Measurements from ENCODE around the gene LRRC32. TPM values are rescaled to one million over a fixed set of nuclear protein-coding genes. Genes with fewer than 3 reads are reported as not detected.

The LRRC32 gene
- total and polyA plus RNA-seq, 3 experiments from 2014 or later: 0.06 to 2.8 (median 1.5) TPM

DNA sequence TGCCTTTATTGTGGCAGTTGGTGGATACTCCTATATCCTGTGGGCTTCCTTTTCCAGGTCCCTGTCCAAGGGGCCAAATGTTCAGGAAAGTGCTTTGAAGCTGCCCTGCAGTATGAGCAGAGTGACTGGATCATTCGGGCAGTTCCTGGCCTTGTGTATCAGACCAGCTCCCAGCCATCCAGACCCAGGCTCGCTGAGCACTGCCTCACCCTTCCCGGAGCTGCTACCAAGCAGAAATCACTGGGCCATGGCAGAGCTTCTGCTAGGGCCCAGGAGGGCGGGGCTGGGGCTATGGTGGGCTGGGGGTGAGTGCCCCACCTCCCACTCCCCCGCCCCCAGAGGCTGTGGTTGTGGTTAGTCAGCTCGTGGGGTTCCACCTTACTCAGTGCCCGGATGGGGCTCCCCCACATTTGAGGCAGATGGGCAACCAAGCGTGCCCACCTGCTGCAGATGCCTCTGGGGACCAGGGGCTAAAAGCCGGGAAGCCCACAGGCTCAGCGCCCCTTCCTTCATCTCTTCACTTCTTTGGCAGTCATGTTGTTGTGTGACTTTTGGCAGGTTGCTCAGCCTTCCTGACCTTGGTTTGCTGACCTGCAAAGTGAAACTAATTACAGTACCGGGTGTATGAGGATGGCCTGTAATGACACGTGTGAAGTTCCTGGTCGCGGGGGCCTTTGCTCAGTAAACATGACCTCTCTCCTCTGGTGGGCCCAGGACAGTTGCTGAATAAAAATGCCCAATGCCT is 2.1 kb upstream of the LRRC32 start:
- POLR2A ChIA-PET: interaction anchor here (0.6 to 1.4 kb wide), 3 partner anchors 14 to 465 kb away, joined by 3 to 4 read pairs (median 3); no protein-coding TSS in a partner anchor
- Histone ChIP-seq H3K27me3 (ENCODE audit: insufficient read depth, low read length, poor library complexity, severe bottlenecking) (peaks cover 7% of the 10 kb centered on the region), H3K4me1 (ENCODE audit: insufficient read depth, low read length) (peaks cover 28% of the 10 kb centered on the region), H3K27ac (ENCODE audit: low read depth, low read length) (peak overlapping the region; percentile 21), H3K36me3 (ENCODE audit: insufficient read depth, low read length) (no peaks in the 10 kb centered on the region), H3K4me3 (ENCODE audit: low read length) (peak overlapping the region; percentile 23), H3K9me3 (ENCODE audit: low read length) (no peaks in the 10 kb centered on the region)
- peak overlapping the region; percentile 6 to 99 (median 90) for H3K27ac Mint-ChIP-seq
- H3K4me1 Mint-ChIP-seq: peaks cover 28 to 36% (median 30%) of the 10 kb centered on the region in 3 donors
- peaks cover 5 to 8% of the 10 kb centered on the region in 2 donors for H3K27me3 Mint-ChIP-seq
- peak overlapping the region; percentile 73 to 86 (median 80) for H3K4me3 Mint-ChIP-seq
- DNase-seq: peak; percentile 7 to 76 (median 24)
- no peaks in the 10 kb centered on the region for H3K9me3 Mint-ChIP-seq
- no peaks in the 10 kb centered on the region for H3K36me3 Mint-ChIP-seq
- CTCF ChIA-PET: interaction anchor here (1.0 to 2.1 kb wide), 5 partner anchors 8 to 464 kb away, joined by 3 to 10 read pairs (median 3); no protein-coding TSS in a partner anchor

DNA sequence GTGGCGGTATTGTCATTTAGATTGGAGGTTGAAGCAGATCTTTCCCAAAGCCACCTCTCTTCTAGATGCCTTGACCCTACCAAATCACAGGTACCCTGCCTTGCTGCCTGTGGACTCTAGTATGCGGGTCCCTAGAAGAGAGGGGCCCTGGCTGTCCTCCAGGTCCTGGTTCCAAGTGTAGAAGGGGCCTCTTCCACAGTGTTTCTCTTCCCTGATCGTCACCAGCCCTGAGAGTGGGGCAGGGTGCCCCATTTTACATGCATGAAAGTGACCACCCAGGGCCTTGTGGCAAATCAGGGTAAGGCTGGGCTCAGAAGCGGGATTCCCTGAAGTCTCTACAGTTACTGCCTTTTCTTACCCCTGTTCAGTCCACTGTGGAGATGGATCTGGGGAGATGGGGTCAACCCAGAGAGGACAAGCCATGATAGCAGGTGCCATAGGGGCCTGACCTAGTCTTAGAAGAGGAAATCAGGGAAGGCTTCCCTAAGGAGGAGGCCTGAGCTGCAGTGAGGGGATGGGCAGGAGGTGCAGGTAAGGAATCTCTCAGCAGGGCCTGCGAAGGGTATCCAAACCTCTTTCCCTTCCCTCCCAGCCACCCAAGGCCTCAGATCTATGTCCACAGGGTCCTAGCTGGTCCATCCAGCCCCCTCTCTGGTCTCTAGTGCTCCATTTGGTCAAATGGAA is 1.2 kb upstream of the LRRC32 start:
- H3K27ac ChIP-seq (ENCODE audit: low read depth, low read length): no peak overlapping the region

DNA sequence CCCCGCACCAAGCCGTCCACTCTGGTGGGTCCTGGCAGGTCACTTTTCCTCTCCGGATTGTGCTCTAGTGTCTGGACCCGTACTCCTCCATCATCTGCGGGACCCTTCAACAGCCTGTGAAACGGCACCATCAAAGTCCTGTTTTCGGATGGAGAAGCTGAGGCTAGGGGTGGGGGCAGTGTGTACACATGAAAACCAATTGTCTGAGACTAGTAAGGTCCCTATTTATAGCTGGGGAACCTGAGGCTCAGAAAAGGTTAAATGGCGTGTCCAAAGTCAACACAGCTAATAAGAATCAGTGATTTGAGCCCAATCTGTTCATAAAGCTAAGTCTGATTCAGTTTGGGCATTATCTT is 668 bp upstream of the LRRC32 start:
- H3K27ac Mint-ChIP-seq: peak overlapping the region in 4 of 8 donors; percentile 9 to 81 (median 40)
- no peaks in the 10 kb centered on the region for H3K36me3 ChIP-seq (ENCODE audit: insufficient read depth, low read length)
- H3K4me3 Mint-ChIP-seq: peak overlapping the region; percentile 73 to 89 (median 81)
- POLR2A ChIA-PET: no interaction called here
- peaks cover 28% of the 10 kb centered on the region for H3K4me1 ChIP-seq (ENCODE audit: insufficient read depth, low read length)
- peaks cover 5 to 8% of the 10 kb centered on the region in 2 donors for H3K27me3 Mint-ChIP-seq
- H3K27me3 ChIP-seq (ENCODE audit: insufficient read depth, low read length, poor library complexity, severe bottlenecking): peaks cover 7% of the 10 kb centered on the region
- CTCF ChIA-PET: interaction anchor here (1.5 to 1.8 kb wide), 2 partner anchors 9 to 11 kb away, joined by 3 to 6 read pairs; no protein-coding TSS in a partner anchor
- no peak overlapping the region for H3K27ac ChIP-seq (ENCODE audit: low read depth, low read length)
- no peaks in the 10 kb centered on the region for H3K9me3 ChIP-seq (ENCODE audit: low read length)
- peak overlapping the region; percentile 32 for H3K4me3 ChIP-seq (ENCODE audit: low read length)
- H3K9me3 Mint-ChIP-seq: no peaks in the 10 kb centered on the region
- H3K36me3 Mint-ChIP-seq: no peaks in the 10 kb centered on the region
- no peak for DNase-seq
- H3K4me1 Mint-ChIP-seq: peaks cover 28 to 36% (median 30%) of the 10 kb centered on the region in 3 donors

More for the DNA sequence above, 1.2 kb upstream of the LRRC32 start:
- Histone ChIP-seq H3K36me3 (ENCODE audit: insufficient read depth, low read length) (no peaks in the 10 kb centered on the region), H3K27me3 (ENCODE audit: insufficient read depth, low read length, poor library complexity, severe bottlenecking) (peaks cover 7% of the 10 kb centered on the region), H3K9me3 (ENCODE audit: low read length) (no peaks in the 10 kb centered on the region), H3K4me1 (ENCODE audit: insufficient read depth, low read length) (peaks cover 28% of the 10 kb centered on the region), H3K4me3 (ENCODE audit: low read length) (no peak overlapping the region)
- peak in 1 of 5 donors; percentile 21 for DNase-seq
- no peaks in the 10 kb centered on the region for H3K36me3 Mint-ChIP-seq
- peaks cover 5 to 8% of the 10 kb centered on the region in 2 donors for H3K27me3 Mint-ChIP-seq
- peak overlapping the region in 5 of 8 donors; percentile 9 to 92 (median 68) for H3K27ac Mint-ChIP-seq
- ChIA-PET POLR2A (interaction anchor here (1.4 kb wide), 2 partner anchors 15 to 464 kb away, joined by 3 read pairs; no protein-coding TSS in a partner anchor), CTCF (interaction anchor here (1.0 to 2.1 kb wide), 4 partner anchors 8 to 464 kb away, joined by 3 to 10 read pairs (median 4); no protein-coding TSS in a partner anchor)
- no peaks in the 10 kb centered on the region for H3K9me3 Mint-ChIP-seq
- peak overlapping the region; percentile 73 to 89 (median 82) for H3K4me3 Mint-ChIP-seq
- peaks cover 28 to 36% (median 30%) of the 10 kb centered on the region in 3 donors for H3K4me1 Mint-ChIP-seq

DNA sequence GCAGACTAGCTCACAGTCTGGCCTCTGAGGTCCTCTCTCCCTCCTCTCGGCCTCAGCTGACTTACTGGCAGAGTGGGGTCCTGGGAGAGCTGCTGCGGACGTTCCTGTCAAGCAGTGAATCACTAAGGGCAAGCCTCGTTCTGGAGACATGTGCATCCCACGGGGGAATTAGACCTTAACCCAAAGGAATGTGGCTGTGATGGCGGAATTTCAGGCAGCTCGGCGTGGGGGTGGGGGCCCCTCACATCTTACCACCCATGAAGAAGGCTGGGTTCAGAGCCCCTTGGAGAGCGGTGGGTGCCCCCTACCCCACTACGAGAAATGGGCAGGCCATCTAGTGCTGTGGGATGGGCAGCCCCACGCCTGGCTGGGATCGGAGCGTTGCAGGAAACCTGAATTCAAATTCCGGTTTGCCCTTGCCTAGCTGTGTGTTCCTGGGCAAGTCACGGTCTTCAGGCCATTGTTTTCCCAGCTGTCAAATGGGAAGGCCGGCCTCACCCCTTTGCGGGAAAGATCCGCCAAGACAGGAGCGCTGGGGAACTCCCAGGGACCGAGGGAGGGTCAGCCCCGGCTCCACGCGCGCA is 554 bp downstream of the LRRC32 start:
- Histone ChIP-seq H3K27me3 (ENCODE audit: insufficient read depth, low read length, poor library complexity, severe bottlenecking) (peaks cover 7% of the 10 kb centered on the region), H3K36me3 (ENCODE audit: insufficient read depth, low read length) (no peaks in the 10 kb centered on the region), H3K4me1 (ENCODE audit: insufficient read depth, low read length) (peaks cover 32% of the 10 kb centered on the region), H3K4me3 (ENCODE audit: low read length) (peak overlapping the region; percentile 22), H3K9me3 (ENCODE audit: low read length) (no peaks in the 10 kb centered on the region), H3K27ac (ENCODE audit: low read depth, low read length) (no peak overlapping the region)
- Mint-ChIP-seq H3K27me3 (peaks cover 5 to 8% of the 10 kb centered on the region in 2 donors), H3K27ac (peak overlapping the region in 1 of 8 donors; percentile 38), H3K9me3 (no peaks in the 10 kb centered on the region), H3K4me1 (peaks cover 35 to 46% (median 39%) of the 10 kb centered on the region in 3 donors), H3K36me3 (no peaks in the 10 kb centered on the region), H3K4me3 (peak overlapping the region; percentile 49 to 88 (median 73))
- ChIA-PET POLR2A (no interaction called here), CTCF (interaction anchor here (0.8 kb wide), 1 partner anchor 11 kb away, joined by 3 read pairs; no protein-coding TSS in a partner anchor)
- no peak for DNase-seq

GRCh38 chr11:76668362-76669155 is 2.0 kb downstream of the LRRC32 start:
- Histone ChIP-seq H3K9me3 (ENCODE audit: low read length) (no peaks in the 10 kb centered on the region), H3K27ac (ENCODE audit: low read depth, low read length) (no peak overlapping the region), H3K36me3 (ENCODE audit: insufficient read depth, low read length) (no peaks in the 10 kb centered on the region), H3K27me3 (ENCODE audit: insufficient read depth, low read length, poor library complexity, severe bottlenecking) (peaks cover 7% of the 10 kb centered on the region), H3K4me3 (ENCODE audit: low read length) (no peak overlapping the region), H3K4me1 (ENCODE audit: insufficient read depth, low read length) (peaks cover 42% of the 10 kb centered on the region)
- ChIA-PET CTCF (no interaction called here), POLR2A (no interaction called here)
- Mint-ChIP-seq H3K4me3 (peak overlapping the region in 5 of 7 donors; percentile 0 to 76 (median 53)), H3K27ac (peak overlapping the region in 2 of 8 donors; percentile 2 to 27), H3K27me3 (peaks cover 5 to 8% of the 10 kb centered on the region in 2 donors), H3K9me3 (no peaks in the 10 kb centered on the region), H3K36me3 (no peaks in the 10 kb centered on the region), H3K4me1 (peaks cover 44 to 56% (median 46%) of the 10 kb centered on the region in 3 donors)
- DNase-seq: no peak

DNA sequence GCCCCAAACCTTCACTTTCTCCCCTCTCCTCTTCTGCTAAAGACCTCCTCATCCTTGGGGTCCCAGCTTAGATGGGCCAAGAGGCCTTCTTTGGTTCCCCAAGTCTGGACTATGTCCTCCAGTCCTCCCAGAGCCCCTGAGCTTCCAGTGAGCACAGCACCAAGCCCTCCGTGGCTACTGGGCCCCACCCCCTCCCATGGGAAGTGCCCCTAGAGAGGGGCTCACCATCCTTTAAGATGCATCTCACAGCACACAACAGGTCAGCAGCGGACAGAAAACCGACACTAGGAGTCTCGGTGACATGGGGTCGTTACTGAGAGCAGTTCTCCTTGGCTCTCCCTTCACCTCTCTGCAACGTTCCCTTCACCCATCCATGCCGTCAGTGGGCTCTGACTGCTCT is 2.7 kb downstream of the LRRC32 start:
- no peaks in the 10 kb centered on the region for H3K9me3 Mint-ChIP-seq
- Histone ChIP-seq H3K4me3 (ENCODE audit: low read length) (no peak overlapping the region), H3K4me1 (ENCODE audit: insufficient read depth, low read length) (peaks cover 35% of the 10 kb centered on the region), H3K36me3 (ENCODE audit: insufficient read depth, low read length) (no peaks in the 10 kb centered on the region), H3K9me3 (ENCODE audit: low read length) (no peaks in the 10 kb centered on the region), H3K27me3 (ENCODE audit: insufficient read depth, low read length, poor library complexity, severe bottlenecking) (peaks cover 7% of the 10 kb centered on the region), H3K27ac (ENCODE audit: low read depth, low read length) (no peak overlapping the region)
- H3K27ac Mint-ChIP-seq: peak overlapping the region in 1 of 8 donors; percentile 27
- ChIA-PET POLR2A (no interaction called here), CTCF (no interaction called here)
- DNase-seq: no peak
- H3K36me3 Mint-ChIP-seq: no peaks in the 10 kb centered on the region
- peaks cover 5 to 8% of the 10 kb centered on the region in 2 donors for H3K27me3 Mint-ChIP-seq
- peak overlapping the region in 1 of 7 donors; percentile 22 for H3K4me3 Mint-ChIP-seq
- peaks cover 38 to 49% (median 39%) of the 10 kb centered on the region in 3 donors for H3K4me1 Mint-ChIP-seq

GRCh38 chr11:76667271-76667818 is 3.2 kb downstream of the LRRC32 start:
- no peak overlapping the region for H3K4me3 Mint-ChIP-seq
- H3K27ac Mint-ChIP-seq: peak overlapping the region in 1 of 8 donors; percentile 43
- Histone ChIP-seq H3K4me1 (ENCODE audit: insufficient read depth, low read length) (peaks cover 30% of the 10 kb centered on the region), H3K36me3 (ENCODE audit: insufficient read depth, low read length) (no peaks in the 10 kb centered on the region), H3K27me3 (ENCODE audit: insufficient read depth, low read length, poor library complexity, severe bottlenecking) (peaks cover 7% of the 10 kb centered on the region), H3K27ac (ENCODE audit: low read depth, low read length) (no peak overlapping the region), H3K4me3 (ENCODE audit: low read length) (no peak overlapping the region), H3K9me3 (ENCODE audit: low read length) (no peaks in the 10 kb centered on the region)
- H3K4me1 Mint-ChIP-seq: peaks cover 35 to 44% (median 35%) of the 10 kb centered on the region in 3 donors
- ChIA-PET POLR2A (no interaction called here), CTCF (no interaction called here)
- no peak for DNase-seq
- H3K36me3 Mint-ChIP-seq: no peaks in the 10 kb centered on the region
- no peaks in the 10 kb centered on the region for H3K9me3 Mint-ChIP-seq
- peaks cover 5 to 9% of the 10 kb centered on the region in 2 donors for H3K27me3 Mint-ChIP-seq
